Bronchial epithelial cell (primary cell): ENCODE results near the gene BEX3. TPM values are rescaled to one million over a fixed set of nuclear protein-coding genes. Genes with fewer than 3 reads are reported as not detected.
A peak's percentile ranks its signal among the peaks of the same experiment; 100 is the strongest.

Source experiments
- DNase-seq: peaks from one replicate; pipeline ENCODE4 v3.0.0-alpha.2; 2010; ENCODE audit warnings: low read depth
- FAIRE-seq: peaks from 2 replicates; lab custom pipeline; 2011; peaks lifted over from hg19 to GRCh38; lab: Jason Lieb, UNC
- H3K27me3 ChIP-seq: 2 replicates; pipeline ENCODE4 v1.5.1; 2011; ENCODE audit warnings: low read length; ENCODE audit not compliant: control insufficient read depth, insufficient read depth
- H3K36me3 ChIP-seq: 2 replicates; pipeline ENCODE4 v1.5.1; 2011; ENCODE audit warnings: low read length; ENCODE audit not compliant: control insufficient read depth, insufficient read depth
- H3K4me3 ChIP-seq: 2 replicates; pipeline ENCODE4 v1.5.1; 2011; ENCODE audit warnings: mild to moderate bottlenecking, low read depth, low read length, control low read depth
- total RNA-seq: library from RNA; depleted of rRNA; stranded (reverse); fragments of >200 nt; gene quantifications from 2 replicates; pipeline ENCODE4 v1.2.1, GENCODE V29; 2014
- TF ChIP-seq, protein P1 (sequence below): IDR thresholded peaks from 2 replicates; pipeline ENCODE4 v1.5.1; 2011; ENCODE audit warnings: mild to moderate bottlenecking, moderate library complexity, low read length, control low read depth, inconsistent platforms; ENCODE audit not compliant: insufficient read depth, severe bottlenecking

BEX3 gene
- total RNA-seq, 1 donor from 2014 or later, result 94.8 TPM

DNA sequence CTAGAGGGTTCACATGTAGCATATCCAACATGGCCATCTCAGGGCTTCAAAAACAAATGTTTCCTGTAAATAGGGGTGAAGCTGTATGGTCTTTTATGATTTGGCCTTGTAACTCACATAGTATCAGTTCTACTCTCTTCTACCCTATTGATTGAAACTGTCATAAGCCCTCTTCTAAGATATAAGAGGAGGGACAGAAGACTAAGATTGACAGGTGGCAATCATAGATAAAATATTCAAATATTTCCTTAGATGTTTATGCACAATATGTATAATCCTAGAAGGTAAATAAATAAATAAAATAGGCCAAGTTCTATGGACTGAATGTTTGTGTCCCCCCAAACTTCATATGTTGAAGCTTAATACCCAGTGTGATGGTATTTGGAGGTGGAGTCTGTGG is 6.9 kb upstream of the BEX3 start:
- FAIRE-seq, result no peak
- TF ChIP-seq, protein P1, sequence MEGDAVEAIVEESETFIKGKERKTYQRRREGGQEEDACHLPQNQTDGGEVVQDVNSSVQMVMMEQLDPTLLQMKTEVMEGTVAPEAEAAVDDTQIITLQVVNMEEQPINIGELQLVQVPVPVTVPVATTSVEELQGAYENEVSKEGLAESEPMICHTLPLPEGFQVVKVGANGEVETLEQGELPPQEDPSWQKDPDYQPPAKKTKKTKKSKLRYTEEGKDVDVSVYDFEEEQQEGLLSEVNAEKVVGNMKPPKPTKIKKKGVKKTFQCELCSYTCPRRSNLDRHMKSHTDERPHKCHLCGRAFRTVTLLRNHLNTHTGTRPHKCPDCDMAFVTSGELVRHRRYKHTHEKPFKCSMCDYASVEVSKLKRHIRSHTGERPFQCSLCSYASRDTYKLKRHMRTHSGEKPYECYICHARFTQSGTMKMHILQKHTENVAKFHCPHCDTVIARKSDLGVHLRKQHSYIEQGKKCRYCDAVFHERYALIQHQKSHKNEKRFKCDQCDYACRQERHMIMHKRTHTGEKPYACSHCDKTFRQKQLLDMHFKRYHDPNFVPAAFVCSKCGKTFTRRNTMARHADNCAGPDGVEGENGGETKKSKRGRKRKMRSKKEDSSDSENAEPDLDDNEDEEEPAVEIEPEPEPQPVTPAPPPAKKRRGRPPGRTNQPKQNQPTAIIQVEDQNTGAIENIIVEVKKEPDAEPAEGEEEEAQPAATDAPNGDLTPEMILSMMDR, result no peak
- H3K4me3 ChIP-seq, result no peak overlapping the region
- no peaks in the 10 kb centered on the region for H3K27me3 ChIP-seq
- no peak for DNase-seq
- no peaks in the 10 kb centered on the region for H3K36me3 ChIP-seq

DNA sequence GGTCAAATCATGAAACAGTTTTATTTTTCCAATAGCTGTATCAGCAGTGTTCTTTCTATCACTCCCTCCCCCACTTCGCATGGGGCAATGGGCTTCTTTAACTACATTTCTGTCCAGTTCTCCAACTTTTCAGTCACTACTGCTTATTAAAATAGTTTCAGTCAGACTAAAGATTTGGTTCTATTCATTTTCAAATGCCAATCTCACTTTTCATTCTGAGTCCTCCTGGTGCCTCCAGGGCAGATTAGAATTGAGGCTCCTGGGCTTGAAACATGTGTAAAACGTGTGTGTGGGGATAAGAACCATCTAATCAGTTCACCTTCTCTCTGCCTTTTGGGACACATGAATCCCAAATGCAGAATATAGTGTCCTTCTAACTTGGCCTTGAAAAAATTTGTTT is 3.5 kb upstream of the BEX3 start:
- H3K27me3 ChIP-seq, result no peaks in the 10 kb centered on the region
- H3K36me3 ChIP-seq, result no peaks in the 10 kb centered on the region
- TF ChIP-seq, protein P1, result no peak
- DNase-seq, result no peak
- no peak overlapping the region for H3K4me3 ChIP-seq
- no peak for FAIRE-seq

DNA sequence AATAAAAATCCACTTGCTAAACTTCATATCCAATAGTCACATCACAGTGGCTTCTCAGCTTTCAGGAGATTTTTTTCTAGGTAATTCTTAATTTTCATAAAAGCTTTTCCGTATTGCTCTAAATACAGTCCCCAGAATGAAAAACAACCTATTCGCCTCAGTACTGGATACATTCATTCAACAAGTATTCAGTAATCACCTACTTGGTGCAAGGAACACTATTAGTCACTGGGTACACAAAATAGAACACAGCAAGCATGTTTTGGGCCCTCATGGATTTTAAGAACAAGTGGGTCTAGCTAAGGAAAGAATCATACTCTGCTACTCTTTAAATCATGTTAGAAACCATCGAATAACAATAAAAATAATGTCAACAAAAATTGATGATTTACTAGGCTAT is 2.8 kb upstream of the BEX3 start:
- DNase-seq (peak; percentile 76), FAIRE-seq (no peak)
- H3K4me3 ChIP-seq, result no peak overlapping the region
- no peaks in the 10 kb centered on the region for H3K27me3 ChIP-seq
- TF ChIP-seq, protein P1, result no peak
- no peaks in the 10 kb centered on the region for H3K36me3 ChIP-seq

DNA sequence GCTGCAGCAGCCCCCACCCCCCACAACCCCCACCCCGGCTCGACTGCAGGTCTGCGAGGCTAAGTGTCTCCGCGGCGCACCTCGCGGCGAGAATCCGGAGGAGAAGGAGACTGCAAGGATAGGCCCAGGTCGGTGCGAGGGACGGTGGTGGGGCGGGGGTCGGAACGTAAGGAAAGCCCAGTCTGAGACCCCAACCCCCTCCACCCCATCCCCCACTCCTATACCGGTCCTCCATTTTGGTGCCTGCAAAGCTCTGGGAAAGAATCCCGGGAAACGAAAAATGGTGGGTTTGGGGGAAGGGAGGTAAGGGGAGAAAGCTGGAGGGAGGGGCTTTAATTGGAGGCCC is 614 bp downstream of the BEX3 start:
- Histone ChIP-seq H3K36me3 (no peaks in the 10 kb centered on the region), H3K27me3 (no peaks in the 10 kb centered on the region), H3K4me3 (peak overlapping the region; percentile 62)
- TF ChIP-seq, protein P1, result no peak
- DNase-seq, result no peak
- no peak for FAIRE-seq

DNA sequence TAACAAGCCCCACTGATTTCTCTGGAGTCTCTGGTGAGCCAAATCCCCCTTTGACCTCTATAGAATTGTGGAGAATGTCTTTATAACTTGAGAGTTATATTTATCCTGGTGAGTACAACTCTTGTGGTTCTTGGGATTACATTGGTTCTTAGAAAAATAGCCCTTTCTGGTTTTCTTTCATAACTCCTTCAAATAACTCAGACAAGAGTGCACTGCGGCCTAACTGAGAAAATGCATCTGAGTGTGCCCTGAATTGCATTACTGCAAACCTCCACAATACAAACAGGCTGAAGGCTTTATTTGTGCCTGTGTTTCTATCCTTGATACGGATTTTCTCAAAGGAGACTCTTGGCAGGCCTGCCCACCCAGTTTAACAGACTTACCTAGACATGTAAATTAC is 2.7 kb downstream of the BEX3 start:
- Histone ChIP-seq H3K27me3 (no peaks in the 10 kb centered on the region), H3K4me3 (no peak overlapping the region), H3K36me3 (no peaks in the 10 kb centered on the region)
- TF ChIP-seq, protein P1, result no peak
- DNase-seq (no peak), FAIRE-seq (no peak)

DNA sequence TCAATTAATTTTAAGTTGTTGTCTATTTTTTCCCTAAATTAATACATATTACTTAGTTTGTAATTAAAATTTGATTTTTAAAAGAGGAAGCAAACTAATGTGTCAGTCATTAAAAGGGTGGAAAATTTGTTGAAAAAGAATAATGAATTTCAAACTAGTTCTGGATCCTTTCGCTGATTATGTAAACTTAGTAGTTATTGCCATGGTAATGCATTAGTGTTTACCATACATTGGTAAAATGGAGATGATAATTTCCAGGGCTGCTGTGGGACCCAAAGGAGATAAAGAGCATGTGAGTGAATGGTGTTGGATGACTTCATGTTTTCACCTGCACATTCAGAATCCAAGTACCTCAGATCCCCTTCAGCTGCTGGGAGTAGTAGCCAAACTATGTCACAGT is 6.5 kb downstream of the BEX3 start:
- no peaks in the 10 kb centered on the region for H3K36me3 ChIP-seq
- TF ChIP-seq, protein P1, result no peak
- H3K4me3 ChIP-seq, result no peak overlapping the region
- H3K27me3 ChIP-seq, result no peaks in the 10 kb centered on the region
- peak; percentile 87 for FAIRE-seq
- no peak for DNase-seq
